Left ventricle myocardium superior (tissue), 1 donor: ENCODE results near the gene TMUB1. TPM values are rescaled to one million over a fixed set of nuclear protein-coding genes. Genes with fewer than 3 reads are reported as not detected.
A peak's percentile ranks its signal among the peaks of the same experiment; 100 is the strongest.

Experiments used
- ATAC-seq: fragments of 200-7000 bp; cut with Tn5 transposase; one replicate; pipeline ENCODE4 v1.9.1; 2020; ENCODE audit warnings: mild to moderate bottlenecking, moderate library complexity
- DNase-seq: peaks from one replicate; pipeline ENCODE4 v3.0.0-alpha.2; 2020
- intact Hi-C: fragments of 100-400 bp; cut with micrococcal nuclease; formaldehyde crosslinking; loops from one replicate; pipeline ENCODE4 v1.11.0; 2022
- total RNA-seq: library from RNA; stranded (reverse); fragmentation: NEBNext Ultra II Directional; extraction: Animal tissue kit (Norgen Biotek cat#: 25700); gene quantifications from one replicate; pipeline ENCODE4 v1.2.1, GENCODE V29; 2021
- donor health status: DM: no; HTN: yes; CAD: no; lungs with severe emphysema.

Gene TMUB1
- total RNA-seq, 1 donor from 2014 or later, result 38.7 TPM

GRCh38 chr7:151109094-151110048, 26.1 kb upstream of the TMUB1 start:
- peak; percentile 63 for DNase-seq
- intact Hi-C loops, result no loop called here
- ATAC-seq, result peak; percentile 69

GRCh38 chr7:151107882-151108281, 24.6 kb upstream of the TMUB1 start:
- ATAC-seq, result no peak
- intact Hi-C loops, result no loop called here
- DNase-seq, result no peak

GRCh38 chr7:151104411-151105235, 21.3 kb upstream of the TMUB1 start:
- ATAC-seq (no peak), DNase-seq (no peak)
- intact Hi-C loops, result no loop called here

GRCh38 chr7:151103973-151104372, 20.7 kb upstream of the TMUB1 start:
- DNase-seq (no peak), ATAC-seq (no peak)
- intact Hi-C loops, result no loop called here

GRCh38 chr7:151102991-151103390, 19.7 kb upstream of the TMUB1 start:
- no peak for DNase-seq
- intact Hi-C loops, result no loop called here
- ATAC-seq, result no peak

- intact Hi-C loops, result no loop called here
- peak; percentile 23 for ATAC-seq
- DNase-seq, result no peak
Observed at GRCh38 chr7:151101621-151102396, 18.5 kb upstream of the TMUB1 start.

GRCh38 chr7:151100921-151101320, 17.6 kb upstream of the TMUB1 start:
- no peak for ATAC-seq

GRCh38 chr7:151099486-151100211, 16.4 kb upstream of the TMUB1 start:
- ATAC-seq (peak; percentile 43), DNase-seq (peak; percentile 26)
- intact Hi-C loops, result no loop called here

More at GRCh38 chr7:151100921-151101320, 17.6 kb upstream of the TMUB1 start:
- no peak for DNase-seq
- intact Hi-C loops, result no loop called here

- no peak for DNase-seq
- intact Hi-C loops, result no loop called here
- ATAC-seq, result no peak
Observed at GRCh38 chr7:151095828-151096475, 12.7 kb upstream of the TMUB1 start.

- ATAC-seq (no peak), DNase-seq (no peak)
- intact Hi-C loops, result no loop called here
Observed at GRCh38 chr7:151095123-151095797, 12.0 kb upstream of the TMUB1 start.

GRCh38 chr7:151094675-151095074, 11.4 kb upstream of the TMUB1 start:
- intact Hi-C loops, result no loop called here
- DNase-seq, result no peak
- no peak for ATAC-seq

GRCh38 chr7:151093748-151094147, 10.5 kb upstream of the TMUB1 start:
- ATAC-seq (no peak), DNase-seq (no peak)
- intact Hi-C loops, result no loop called here

- DNase-seq (no peak), ATAC-seq (no peak)
- intact Hi-C loops, result no loop called here
Observed at GRCh38 chr7:151091988-151092387, 8.7 kb upstream of the TMUB1 start.

GRCh38 chr7:151091431-151091830, 8.1 kb upstream of the TMUB1 start:
- intact Hi-C loops, result no loop called here
- ATAC-seq, result no peak
- no peak for DNase-seq

GRCh38 chr7:151091003-151091402, 7.7 kb upstream of the TMUB1 start:
- ATAC-seq, result no peak
- DNase-seq, result no peak
- intact Hi-C loops, result no loop called here

- intact Hi-C loops, result no loop called here
- no peak for DNase-seq
- ATAC-seq, result no peak
Observed at GRCh38 chr7:151089893-151090730, 6.8 kb upstream of the TMUB1 start.
